Upper lobe of left lung (tissue), 4 donors: ENCODE results near the gene ELOVL1.

Source experiments
- CTCF ChIP-seq, 6 experiments: fragments of 450-650 bp in 4 of 6; fragments of 200-600 bp in 2 of 6; sonication (generic) in 2 of 6; IDR thresholded peaks; one replicate each; pipeline ENCODE4 v1.5.1; 2016 to 2019; ENCODE audit warnings: antibody characterized with exemption in 6 of 6
- EP300 ChIP-seq, 4 donors: sonication (generic); formaldehyde crosslinking; IDR thresholded peaks; one replicate each; pipeline ENCODE4 v1.5.1; 2017; ENCODE audit warnings: antibody characterized with exemption in 4 of 4, control low read depth in 2 of 4
- POLR2A ChIP-seq, 4 donors: fragments of 450-650 bp; IDR thresholded peaks; one replicate each; pipeline ENCODE4 v1.5.1; 2016 to 2017; ENCODE audit warnings: antibody characterized with exemption in 4 of 4, mild to moderate bottlenecking in 2 of 4

- no peak for TF ChIP-seq CTCF (IDR thresholded peaks at IDR 0.05)
- no peak for TF ChIP-seq EP300 (IDR thresholded peaks at IDR 0.05)
- no peak for TF ChIP-seq POLR2A (IDR thresholded peaks at IDR 0.05)
Observed at GRCh38 chr1:43318831-43319230, 49.0 kb downstream of the ELOVL1 start.
